ENCODE results near the gene HEATR5A. TPM values are rescaled to one million over a fixed set of nuclear protein-coding genes. Genes with fewer than 3 reads are reported as not detected.
"Not testable (repeated sequence)": the region's sequence is repeated elsewhere in the genome, so short reads cannot be mapped to it uniquely, and the experiment has no call there.

Gene HEATR5A
- polyA plus RNA-seq, 1 donor = 12.6 TPM

- DNase-seq (ENCODE audit: low read depth) = no peak
Measured at GRCh38 chr14:31283578-31284252, 136.6 kb downstream of the HEATR5A start.

GRCh38 chr14:31283153-31283552, 137.2 kb downstream of the HEATR5A start:
- DNase-seq (ENCODE audit: low read depth) = no peak

- DNase-seq (ENCODE audit: low read depth) = no peak
Measured at GRCh38 chr14:31280871-31281220, 139.5 kb downstream of the HEATR5A start.

- DNase-seq (ENCODE audit: low read depth) = no peak
Measured at GRCh38 chr14:31280132-31280870, 140.0 kb downstream of the HEATR5A start.

- DNase-seq (ENCODE audit: low read depth) = no peak
Measured at GRCh38 chr14:31278883-31279282, 141.5 kb downstream of the HEATR5A start.

GRCh38 chr14:31277085-31277484, 143.3 kb downstream of the HEATR5A start:
- DNase-seq (ENCODE audit: low read depth) = no peak

GRCh38 chr14:31276417-31276816, 143.9 kb downstream of the HEATR5A start:
- DNase-seq (ENCODE audit: low read depth) = not testable (repeated sequence)

GRCh38 chr14:31275731-31276130, 144.6 kb downstream of the HEATR5A start:
- DNase-seq (ENCODE audit: low read depth) = no peak

- no peak for DNase-seq (ENCODE audit: low read depth)
Measured at GRCh38 chr14:31271648-31272047, 148.7 kb downstream of the HEATR5A start.

- no peak for DNase-seq (ENCODE audit: low read depth)
Measured at GRCh38 chr14:31270196-31270772, 150.1 kb downstream of the HEATR5A start.

- no peak for DNase-seq (ENCODE audit: low read depth)
Measured at GRCh38 chr14:31269634-31270195, 150.6 kb downstream of the HEATR5A start.

- no peak for DNase-seq (ENCODE audit: low read depth)
Measured at GRCh38 chr14:31268216-31268615, 152.1 kb downstream of the HEATR5A start.

- DNase-seq (ENCODE audit: low read depth) = no peak
Measured at GRCh38 chr14:31266437-31267331, 153.7 kb downstream of the HEATR5A start.

- DNase-seq (ENCODE audit: low read depth) = no peak
Measured at GRCh38 chr14:31265701-31266398, 154.5 kb downstream of the HEATR5A start.

- DNase-seq (ENCODE audit: low read depth) = peak; percentile 88
Measured at GRCh38 chr14:31263485-31264133, 156.7 kb downstream of the HEATR5A start.

- no peak for DNase-seq (ENCODE audit: low read depth)
Measured at GRCh38 chr14:31261859-31262731, 158.3 kb downstream of the HEATR5A start.

GRCh38 chr14:31261523-31261858, 158.9 kb downstream of the HEATR5A start:
- no peak for DNase-seq (ENCODE audit: low read depth)

GRCh38 chr14:31259040-31259435, 161.3 kb downstream of the HEATR5A start:
- DNase-seq (ENCODE audit: low read depth) = not testable (repeated sequence)

- no peak for DNase-seq (ENCODE audit: low read depth)
Measured at GRCh38 chr14:31258427-31259039, 161.8 kb downstream of the HEATR5A start.

Measured in forelimb muscle (tissue), 1 donor.